Effector memory CD8-positive, alpha-beta T cell (primary cell): ENCODE results near the gene ZNF735.
"Not testable (repeated sequence)": the region's sequence is repeated elsewhere in the genome, so short reads cannot be mapped to it uniquely, and the experiment has no call there.

Experiments used
- ATAC-seq: fragments of 150-1000 bp; cut with Tn5 transposase; replicated peaks from 2 replicates; pipeline ENCODE4 v1.10.0; 2021; ENCODE audit warnings: mild to moderate bottlenecking, moderate library complexity
- DNase-seq, 3 experiments: peaks; one replicate each; pipeline ENCODE4 v3.0.0; 2021
- H3K27ac Mint-ChIP-seq, 2 donors: one replicate each; pipeline ENCODE4 v1.8.0; 2022; ENCODE audit warnings: mild to moderate bottlenecking in 2 of 2, mixed read lengths in 2 of 2, moderate library complexity in 2 of 2
- H3K27me3 Mint-ChIP-seq, 2 donors: one replicate each; pipeline ENCODE4 v1.8.0; 2022; ENCODE audit warnings: mixed read lengths in 2 of 2
- H3K36me3 Mint-ChIP-seq: one replicate; pipeline ENCODE4 v1.8.0; 2022; ENCODE audit warnings: mild to moderate bottlenecking, moderate library complexity, mixed read lengths; ENCODE audit not compliant: insufficient read depth
- H3K4me1 Mint-ChIP-seq, 2 donors: one replicate each; pipeline ENCODE4 v1.8.0; 2022; ENCODE audit warnings: low read depth in 2 of 2, mixed read lengths in 2 of 2
- H3K4me3 Mint-ChIP-seq, 2 donors: one replicate each; pipeline ENCODE4 v1.8.0; 2022; ENCODE audit warnings: mild to moderate bottlenecking in 2 of 2, mixed read lengths in 2 of 2, moderate library complexity in 2 of 2
- H3K9me3 Mint-ChIP-seq, 2 donors: one replicate each; pipeline ENCODE4 v1.8.0; 2022; ENCODE audit warnings: mixed read lengths in 2 of 2
- total RNA-seq, 9 experiments: gene quantifications; one replicate each; lab custom pipeline; 2026; lab: John Stamatoyannopoulos, UW

Gene ZNF735
- total RNA-seq: 0 to 0.11 (median 0) reads per million in 9 experiments

DNA sequence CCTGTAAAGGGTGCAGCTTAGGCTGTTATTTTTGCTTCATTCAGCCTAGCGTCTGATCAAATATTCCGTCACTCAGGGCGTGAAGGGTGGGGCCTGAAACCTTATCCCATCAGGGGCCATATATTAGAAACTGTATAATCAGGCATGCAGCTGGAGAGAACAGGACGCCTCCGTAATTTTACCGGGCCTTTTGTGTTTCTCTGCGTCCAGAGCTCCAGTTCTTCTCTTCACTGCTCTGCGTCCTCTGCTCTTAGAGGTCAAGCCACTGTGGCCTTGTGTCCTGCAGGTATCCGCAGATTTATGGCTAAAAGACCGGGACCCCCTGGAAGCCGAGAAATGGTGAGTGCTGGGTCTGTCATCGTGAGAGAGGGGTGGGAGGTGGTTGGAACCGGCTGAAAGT is at the start of gene ZNF735:
ZNF735 (plus strand) TSS at position 301 of the 400 bp plus-strand sequence; CDS start at position 301, 0 bp downstream.
- Mint-ChIP-seq H3K27ac (no peak within 1 kb of the TSS), H3K27me3 (no peaks in the 10 kb centered on the region)

DNA sequence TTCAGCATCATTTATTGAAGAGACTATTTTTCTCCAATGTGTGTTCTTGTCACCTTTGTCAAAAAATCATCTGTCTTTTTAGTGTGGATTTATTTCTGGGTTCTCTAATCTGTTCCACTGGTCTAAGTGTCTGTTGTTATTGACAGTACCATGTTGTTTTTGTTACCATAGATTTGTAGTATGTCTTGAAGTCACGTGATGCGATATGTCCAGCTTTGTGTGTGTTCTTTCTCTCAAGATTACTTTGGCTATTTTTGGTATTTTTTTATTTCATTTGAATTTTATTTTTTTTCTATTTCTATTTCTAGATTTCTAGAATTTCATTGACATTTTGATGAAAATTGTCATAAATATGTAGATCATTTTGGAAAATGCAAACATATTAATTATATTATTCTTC is 36.0 kb upstream of the ZNF735 start:
- not testable (repeated sequence) for DNase-seq, ATAC-seq, H3K27ac Mint-ChIP-seq, H3K27me3 Mint-ChIP-seq, H3K4me1 Mint-ChIP-seq, H3K9me3 Mint-ChIP-seq, H3K36me3 Mint-ChIP-seq, H3K4me3 Mint-ChIP-seq

More for the DNA sequence above, at the start of gene ZNF735:
- Mint-ChIP-seq H3K36me3 (no peaks in the 10 kb centered on the region), H3K9me3 (peaks cover 0 to 2% of the 10 kb centered on the region in 2 donors), H3K4me3 (no peak within 1 kb of the TSS), H3K4me1 (no peaks in the 10 kb centered on the region)
- DNase-seq (no peak), ATAC-seq (no peak)

DNA sequence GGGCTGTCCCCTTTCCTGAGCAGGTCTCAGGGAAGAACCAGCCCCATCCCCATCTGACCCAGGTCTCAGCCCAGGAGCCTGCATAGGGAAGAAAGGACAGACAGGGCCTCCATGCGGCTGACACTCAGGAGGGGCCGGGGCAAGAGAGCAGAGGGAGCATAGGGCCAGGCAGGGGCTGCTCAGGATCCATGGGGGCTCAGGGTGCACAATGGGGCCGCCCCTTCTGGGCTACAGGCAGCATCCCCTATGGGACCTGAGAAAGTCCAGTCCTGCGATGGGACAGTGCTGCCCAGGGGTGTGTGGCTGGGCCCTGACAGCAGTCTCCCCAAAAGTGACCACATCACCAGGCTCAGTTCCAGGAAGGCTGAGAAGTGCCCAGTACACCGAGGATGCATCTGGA is 32.7 kb upstream of the ZNF735 start:
- Mint-ChIP-seq H3K27ac (no peak overlapping the region), H3K4me3 (no peak overlapping the region), H3K27me3 (peaks cover 0 to 4% of the 10 kb centered on the region in 2 donors), H3K36me3 (no peaks in the 10 kb centered on the region), H3K4me1 (no peaks in the 10 kb centered on the region), H3K9me3 (peaks cover 0 to 8% of the 10 kb centered on the region in 2 donors)
- ATAC-seq (no peak), DNase-seq (no peak)

DNA sequence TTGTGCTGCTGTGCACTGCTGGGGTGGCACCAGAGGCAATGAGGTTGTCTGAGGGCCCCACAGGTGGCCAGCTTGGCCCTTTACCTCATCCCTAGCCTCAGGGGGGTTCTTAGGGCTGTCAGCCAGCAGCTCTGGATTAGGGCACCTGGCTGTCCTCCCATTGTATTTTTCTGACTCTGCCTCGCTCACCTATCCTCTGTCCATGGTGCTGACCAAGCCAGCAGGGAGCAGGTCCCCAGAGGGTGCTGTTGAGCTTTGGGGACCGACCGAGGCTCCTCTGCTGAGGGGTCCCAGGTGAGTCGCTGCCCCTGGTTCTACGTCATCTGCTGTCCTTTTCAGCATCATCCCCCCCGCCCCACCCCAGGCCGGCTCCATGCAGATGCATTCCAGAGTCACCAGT is 32.1 kb upstream of the ZNF735 start:
- no peak for ATAC-seq

DNA sequence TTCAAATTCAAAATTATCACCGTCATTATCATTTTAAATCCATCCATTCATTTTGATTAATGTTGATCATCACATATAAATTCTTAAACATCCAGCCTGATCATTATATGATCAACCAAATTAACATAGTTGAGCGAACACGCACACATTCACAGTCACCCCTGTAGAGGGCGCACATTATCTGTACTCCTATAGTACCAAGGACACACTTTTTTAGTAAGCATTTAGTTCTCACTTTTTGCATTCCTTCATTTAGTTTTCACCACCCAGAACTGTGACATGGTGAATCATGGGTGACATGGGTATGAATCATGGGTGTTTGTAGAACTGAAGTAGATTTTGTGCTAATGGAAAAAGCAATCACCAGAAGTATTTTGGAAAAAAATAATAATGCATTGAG is 26.0 kb upstream of the ZNF735 start:
- Mint-ChIP-seq H3K9me3 (no peaks in the 10 kb centered on the region), H3K4me1 (no peaks in the 10 kb centered on the region), H3K27ac (no peak overlapping the region), H3K27me3 (peaks cover 0 to 13% of the 10 kb centered on the region in 2 donors), H3K36me3 (no peaks in the 10 kb centered on the region), H3K4me3 (no peak overlapping the region)
- ATAC-seq: no peak
- no peak for DNase-seq

More for the DNA sequence above, 32.1 kb upstream of the ZNF735 start:
- Mint-ChIP-seq H3K27ac (no peak overlapping the region), H3K4me3 (no peak overlapping the region), H3K36me3 (no peaks in the 10 kb centered on the region), H3K27me3 (peaks cover 2 to 4% of the 10 kb centered on the region in 2 donors), H3K4me1 (no peaks in the 10 kb centered on the region), H3K9me3 (peaks cover 0 to 6% of the 10 kb centered on the region in 2 donors)
- no peak for DNase-seq

DNA sequence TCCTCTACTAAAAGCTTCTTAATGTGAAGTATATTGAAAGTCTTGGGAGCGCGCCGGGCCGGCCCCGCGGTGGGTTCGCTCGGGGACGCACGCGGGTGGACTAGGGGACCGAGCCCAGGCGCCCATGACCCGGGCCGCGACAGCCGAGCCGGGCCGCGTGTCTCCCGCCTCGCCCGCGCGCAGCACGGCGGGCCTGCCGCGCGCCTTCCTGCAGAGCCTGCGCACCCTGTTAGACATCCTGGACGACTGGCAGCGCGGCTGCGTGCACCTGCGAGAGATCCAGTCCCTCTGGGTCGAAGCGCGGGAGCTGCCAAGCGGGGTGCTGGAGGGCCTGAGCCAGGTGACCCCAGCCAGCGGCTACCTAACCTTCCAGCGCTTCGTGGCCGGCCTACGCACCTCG is 25.4 kb upstream of the ZNF735 start:
- DNase-seq (no peak), ATAC-seq (no peak)
- Mint-ChIP-seq H3K27ac (no peak overlapping the region), H3K27me3 (peaks cover 0 to 13% of the 10 kb centered on the region in 2 donors), H3K4me3 (no peak overlapping the region), H3K9me3 (no peaks in the 10 kb centered on the region), H3K36me3 (no peaks in the 10 kb centered on the region), H3K4me1 (no peaks in the 10 kb centered on the region)

DNA sequence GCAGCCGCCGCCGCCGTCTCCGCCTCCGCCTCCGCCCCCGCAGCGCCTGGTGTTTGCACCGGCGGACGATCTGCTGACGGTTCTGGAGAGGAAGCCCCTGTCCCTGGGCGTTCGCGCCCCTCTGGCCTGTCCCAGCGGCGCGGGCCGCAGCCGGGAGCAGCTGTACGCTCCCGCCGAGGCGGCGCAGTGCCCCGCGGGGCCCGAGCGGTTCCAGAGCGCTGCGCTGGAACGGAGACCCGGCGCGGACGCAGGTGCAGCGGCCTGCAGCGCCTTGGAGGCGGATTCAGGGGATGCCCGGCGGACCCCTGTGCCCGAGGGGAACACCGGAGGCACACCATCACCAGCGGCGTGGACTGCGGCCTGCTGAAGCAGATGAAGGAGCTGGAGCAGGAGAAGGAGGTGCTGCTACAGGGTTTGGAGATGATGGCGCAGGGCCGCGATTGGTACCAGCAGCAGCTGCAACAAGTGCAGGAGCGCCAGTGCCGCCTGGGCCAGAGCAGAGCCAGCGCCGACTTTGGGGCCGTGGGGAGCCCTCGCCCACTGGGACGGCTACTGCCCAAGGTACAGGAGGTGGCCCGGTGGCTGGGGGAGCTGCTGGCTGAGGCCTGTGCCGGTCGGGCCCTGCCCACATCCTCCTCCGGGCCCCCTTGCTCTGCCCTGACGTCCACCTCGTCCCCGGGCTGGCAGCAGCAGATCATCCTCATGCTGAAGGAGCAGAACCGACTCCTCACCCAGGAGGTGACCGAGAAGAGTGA is 24.8 kb upstream of the ZNF735 start:
- DNase-seq (no peak), ATAC-seq (no peak)
- Mint-ChIP-seq H3K4me3 (no peak overlapping the region), H3K27ac (no peak overlapping the region), H3K4me1 (no peaks in the 10 kb centered on the region), H3K9me3 (no peaks in the 10 kb centered on the region), H3K27me3 (peaks cover 0 to 13% of the 10 kb centered on the region in 2 donors), H3K36me3 (no peaks in the 10 kb centered on the region)

DNA sequence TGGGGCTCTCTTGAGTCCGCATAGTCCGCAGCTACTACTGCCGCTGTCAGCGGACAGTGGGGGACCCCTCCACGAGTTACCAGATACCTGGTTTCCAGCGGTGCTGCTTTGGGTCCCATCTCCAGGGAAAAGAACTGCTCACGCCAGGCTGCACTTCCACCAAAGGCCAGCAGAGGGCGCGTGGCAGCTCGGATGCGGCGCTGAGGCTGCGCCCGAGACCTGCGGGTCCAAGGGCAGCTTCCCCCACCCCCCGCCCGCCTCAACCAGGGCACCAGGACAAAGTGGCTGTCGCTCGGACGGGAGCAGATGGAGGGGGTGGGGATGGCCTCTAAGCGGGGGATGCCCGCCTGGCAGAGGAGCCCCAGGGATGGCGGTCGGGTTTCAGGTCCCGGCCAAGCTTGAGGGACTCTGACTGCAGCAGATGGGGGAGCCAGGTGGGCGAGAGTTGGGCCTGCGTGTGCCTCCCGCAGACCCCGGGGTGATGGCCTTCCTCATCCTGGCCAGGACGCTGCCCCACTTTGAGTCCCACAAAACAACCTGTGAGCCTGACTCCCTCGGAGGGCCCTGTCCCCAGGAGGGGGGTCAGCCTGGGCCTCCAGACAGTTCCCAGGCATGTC is 23.8 kb upstream of the ZNF735 start:
- no peak overlapping the region for H3K27ac Mint-ChIP-seq
- no peaks in the 10 kb centered on the region for H3K9me3 Mint-ChIP-seq
- H3K4me1 Mint-ChIP-seq: no peaks in the 10 kb centered on the region
- ATAC-seq: no peak
- H3K4me3 Mint-ChIP-seq: no peak overlapping the region
- H3K27me3 Mint-ChIP-seq: peaks cover 0 to 13% of the 10 kb centered on the region in 2 donors
- no peaks in the 10 kb centered on the region for H3K36me3 Mint-ChIP-seq
- peak; percentile 27 to 36 (median 35) for DNase-seq

DNA sequence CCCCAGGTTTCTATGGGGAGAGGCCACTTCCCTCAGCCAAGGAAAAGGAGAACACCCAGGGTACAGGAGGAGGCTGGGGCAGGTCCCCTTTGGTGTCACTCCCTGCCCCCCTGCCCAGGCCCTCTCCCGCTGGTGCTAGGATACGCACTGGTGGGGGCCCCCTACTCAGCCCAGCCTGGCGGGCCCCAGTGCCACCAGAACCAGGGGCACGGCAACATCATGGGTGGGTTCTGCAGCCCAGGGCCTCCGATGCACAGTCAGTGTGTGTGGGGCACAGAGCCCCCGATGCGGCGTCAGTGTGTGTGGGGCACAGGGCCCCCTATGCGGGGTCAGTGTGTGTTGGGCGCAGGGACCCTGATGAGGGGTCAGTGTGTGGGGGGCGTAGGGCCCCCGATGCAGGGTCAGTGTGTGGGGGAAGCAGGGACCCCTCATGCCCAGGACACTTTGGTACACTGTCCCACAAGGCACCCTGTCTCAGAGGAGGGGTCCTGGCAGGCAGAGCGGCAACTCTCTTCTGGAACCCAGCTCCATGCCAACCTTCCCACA is 23.1 kb upstream of the ZNF735 start:
- no peaks in the 10 kb centered on the region for H3K9me3 Mint-ChIP-seq
- H3K4me3 Mint-ChIP-seq: no peak overlapping the region
- H3K36me3 Mint-ChIP-seq: no peaks in the 10 kb centered on the region
- no peak for DNase-seq
- H3K27ac Mint-ChIP-seq: no peak overlapping the region
- ATAC-seq: no peak
- no peaks in the 10 kb centered on the region for H3K4me1 Mint-ChIP-seq
- H3K27me3 Mint-ChIP-seq: peaks cover 0 to 13% of the 10 kb centered on the region in 2 donors

DNA sequence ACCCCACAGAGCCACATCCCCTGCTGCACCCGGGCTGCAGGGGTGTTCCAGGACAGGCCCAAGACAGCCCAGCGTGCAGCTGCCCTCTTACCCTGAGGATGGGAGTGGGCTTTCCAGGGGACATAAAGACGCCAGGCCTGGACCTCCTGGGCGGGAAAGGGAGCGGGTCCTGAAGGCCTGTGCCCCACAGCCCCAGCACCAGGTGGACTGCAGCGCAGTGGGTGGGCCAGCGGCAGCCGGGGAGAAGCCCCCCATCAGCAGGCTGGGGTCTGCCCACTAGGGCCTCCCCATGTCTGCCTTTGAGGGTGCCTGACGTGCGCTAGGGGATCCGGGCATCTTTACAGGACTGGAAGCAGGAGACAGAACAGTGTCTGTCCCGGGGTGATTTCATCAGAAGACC is 22.6 kb upstream of the ZNF735 start:
- no peaks in the 10 kb centered on the region for H3K9me3 Mint-ChIP-seq
- H3K4me1 Mint-ChIP-seq: no peaks in the 10 kb centered on the region
- no peaks in the 10 kb centered on the region for H3K36me3 Mint-ChIP-seq
- DNase-seq (no peak), ATAC-seq (no peak)
- H3K27ac Mint-ChIP-seq: no peak overlapping the region
- H3K27me3 Mint-ChIP-seq: peaks cover 0 to 13% of the 10 kb centered on the region in 2 donors
- no peak overlapping the region for H3K4me3 Mint-ChIP-seq

DNA sequence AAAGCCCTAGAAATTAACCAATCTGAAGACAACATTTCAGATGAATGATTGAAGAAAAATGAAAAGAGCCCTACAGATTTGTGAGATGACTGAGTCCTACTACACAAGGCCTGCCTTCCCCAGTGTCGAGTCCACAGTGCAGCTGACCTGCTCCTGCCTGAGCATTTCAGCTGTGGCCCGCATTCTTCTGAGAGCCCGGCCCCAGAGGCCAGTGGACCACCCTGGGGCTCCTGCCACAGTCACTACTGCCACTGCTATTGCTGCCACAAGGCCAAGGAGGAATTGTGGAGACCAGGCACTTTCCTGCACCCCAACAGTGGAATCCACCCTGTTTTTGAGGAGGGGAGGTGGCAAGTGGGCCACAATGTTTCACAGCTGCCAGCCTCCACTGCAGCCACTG is 19.6 kb upstream of the ZNF735 start:
- no peaks in the 10 kb centered on the region for H3K9me3 Mint-ChIP-seq
- DNase-seq: no peak
- H3K4me3 Mint-ChIP-seq: no peak overlapping the region
- H3K4me1 Mint-ChIP-seq: no peaks in the 10 kb centered on the region
- no peaks in the 10 kb centered on the region for H3K36me3 Mint-ChIP-seq
- ATAC-seq: no peak
- H3K27ac Mint-ChIP-seq: no peak overlapping the region
- H3K27me3 Mint-ChIP-seq: no peaks in the 10 kb centered on the region

DNA sequence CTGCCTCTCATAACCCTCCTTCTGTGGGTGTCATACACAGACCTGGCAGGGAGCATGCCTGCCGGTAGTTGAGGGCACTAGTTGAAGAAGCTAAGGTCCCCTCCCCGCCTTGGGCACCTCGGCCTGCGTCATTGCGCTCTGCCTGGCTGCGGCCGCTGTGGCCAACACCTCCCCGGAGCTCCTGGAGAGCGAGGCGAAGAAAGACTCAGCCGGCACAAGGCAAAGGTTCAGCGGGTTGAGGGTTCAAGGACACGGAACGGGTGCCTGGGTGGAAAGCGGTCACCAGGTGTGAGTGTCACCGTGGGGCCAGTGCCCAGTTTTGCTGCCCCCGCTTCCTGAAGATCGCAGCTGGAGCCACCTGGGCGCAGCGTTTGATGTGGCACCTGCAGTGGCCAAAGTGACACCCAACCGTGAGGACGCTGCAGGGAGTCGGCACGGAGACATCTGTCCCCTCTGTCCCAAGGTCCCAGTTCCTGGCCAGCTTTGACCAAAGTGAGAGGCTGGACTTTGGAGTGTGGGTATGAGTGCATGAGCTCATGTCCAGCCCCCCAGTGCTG is 14.8 kb upstream of the ZNF735 start:
- Mint-ChIP-seq H3K36me3 (peaks cover 7% of the 10 kb centered on the region), H3K9me3 (no peaks in the 10 kb centered on the region), H3K27ac (no peak overlapping the region), H3K4me1 (no peaks in the 10 kb centered on the region), H3K27me3 (no peaks in the 10 kb centered on the region), H3K4me3 (no peak overlapping the region)
- ATAC-seq (no peak), DNase-seq (no peak)

DNA sequence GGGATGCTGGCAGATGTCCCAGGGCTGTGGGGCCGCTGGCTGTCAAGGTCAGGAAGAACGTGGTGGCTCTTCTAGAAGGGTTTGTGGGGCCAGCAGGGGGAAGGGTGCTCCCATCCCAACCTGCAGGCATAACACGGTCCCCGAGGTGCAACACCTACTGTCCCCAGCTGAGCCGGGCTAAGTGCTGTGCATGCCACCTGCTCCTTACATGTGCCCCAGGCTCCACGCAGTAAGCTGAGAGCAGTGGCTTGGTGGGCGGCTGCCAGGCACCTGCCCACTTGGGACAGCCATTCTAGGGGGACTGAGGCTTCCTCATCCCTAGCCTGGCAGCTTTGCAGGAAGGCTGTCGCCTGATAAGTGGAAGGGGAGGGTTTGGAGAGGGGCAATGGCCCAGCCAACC is 14.2 kb upstream of the ZNF735 start:
- no peaks in the 10 kb centered on the region for H3K4me1 Mint-ChIP-seq
- H3K9me3 Mint-ChIP-seq: no peaks in the 10 kb centered on the region
- no peaks in the 10 kb centered on the region for H3K27me3 Mint-ChIP-seq
- H3K4me3 Mint-ChIP-seq: no peak overlapping the region
- no peak for ATAC-seq
- no peak overlapping the region for H3K27ac Mint-ChIP-seq
- peaks cover 7% of the 10 kb centered on the region for H3K36me3 Mint-ChIP-seq
- DNase-seq: no peak
